Caco-2 (cell line): ENCODE data around the gene GHR. TPM values are rescaled to one million over a fixed set of nuclear protein-coding genes. Genes with fewer than 3 reads are reported as not detected.

Experiments
- BruUV-seq: library from RNA; stranded (reverse); fragments of 400-500 nt; replicated peaks from 2 replicates; lab custom pipeline; 2021; lab: Mats Ljungman, UMichigan
- CTCF ChIA-PET: fragments of 300-600 bp; sonication (Branson Sonifier 250); formaldehyde crosslinking; loops from one replicate; lab custom pipeline; 2022; ENCODE audit warnings: antibody characterized with exemption; lab: Charles Lee
- POLR2A ChIA-PET: fragments of 300-600 bp; sonication (Branson Sonifier 250); formaldehyde crosslinking; loops from one replicate; lab custom pipeline; 2022; ENCODE audit warnings: antibody characterized with exemption; lab: Charles Lee
- DNase-seq, 2 experiments: peaks; one replicate each; pipeline versions ENCODE4 v3.0.0 to v3.0.0-alpha.2; 2020 to 2022
- H3K27me3 ChIP-seq: replicated peaks from 2 replicates; pipeline ENCODE4 v1.6.0; 2011; ENCODE audit warnings: low read length; ENCODE audit not compliant: control insufficient read depth, insufficient read depth
- H3K36me3 ChIP-seq: 2 replicates; pipeline ENCODE4 v1.5.1; 2011; ENCODE audit warnings: low read length; ENCODE audit not compliant: control insufficient read depth, insufficient read depth
- H3K4me1 ChIP-seq: fragments of 250-450 bp; sonication (Bioruptor Pico); 2 replicates; pipeline ENCODE4 v1.5.1; 2020; ENCODE audit warnings: mild to moderate bottlenecking
- H3K4me3 ChIP-seq: 2 replicates; pipeline ENCODE4 v1.5.1; 2011; ENCODE audit warnings: low read depth, mild to moderate bottlenecking, control low read depth, low read length
- H3K9me3 ChIP-seq: fragments of 250-450 bp; sonication (Bioruptor Pico); 2 replicates; pipeline ENCODE4 v1.5.1; 2020; ENCODE audit warnings: mild to moderate bottlenecking, moderate library complexity
- H3K27ac Mint-ChIP-seq: one replicate; pipeline ENCODE4 v1.8.0; 2022; ENCODE audit warnings: mixed read lengths; ENCODE audit not compliant: unreplicated experiment
- H3K27me3 Mint-ChIP-seq: one replicate; pipeline ENCODE4 v1.8.0; 2022; ENCODE audit warnings: mixed read lengths; ENCODE audit not compliant: insufficient read depth, unreplicated experiment
- H3K36me3 Mint-ChIP-seq: one replicate; pipeline ENCODE4 v1.8.0; 2022; ENCODE audit warnings: mild to moderate bottlenecking, mixed read lengths; ENCODE audit not compliant: insufficient read depth, unreplicated experiment
- H3K4me1 Mint-ChIP-seq: one replicate; pipeline ENCODE4 v1.8.0; 2022; ENCODE audit warnings: low read depth, mixed read lengths; ENCODE audit not compliant: unreplicated experiment
- H3K4me3 Mint-ChIP-seq: one replicate; pipeline ENCODE4 v1.8.0; 2022; ENCODE audit warnings: mild to moderate bottlenecking, moderate library complexity, mixed read lengths; ENCODE audit not compliant: unreplicated experiment
- H3K9me3 Mint-ChIP-seq: one replicate; pipeline ENCODE4 v1.8.0; 2022; ENCODE audit warnings: mixed read lengths; ENCODE audit not compliant: unreplicated experiment
- CTCF ChIP-seq, 2 experiments: fragments of 200-600 bp in 1 of 2; IDR thresholded peaks; 1 replicate in 1 of 2; 2 replicates in 1 of 2; pipeline versions ENCODE4 v1.5.1 to v1.8.0; 2011 to 2022; ENCODE audit warnings: antibody characterized with exemption in 1 of 2, control low read depth in 1 of 2, inconsistent platforms in 1 of 2, low read depth in 1 of 2, low read length in 1 of 2, mild to moderate bottlenecking in 1 of 2, moderate library complexity in 1 of 2; ENCODE audit not compliant: insufficient read depth in 1 of 2, severe bottlenecking in 1 of 2, unreplicated experiment in 1 of 2
- intact Hi-C: fragments of 100-400 bp; cut with micrococcal nuclease; formaldehyde crosslinking; loops from one replicate; pipeline ENCODE4 v1.10.0; 2022; ENCODE audit not compliant: unreplicated experiment
- total RNA-seq: library from RNA; stranded (reverse); gene quantifications from 2 replicates; pipeline ENCODE4 v1.2.3, GENCODE V29; 2022

The GHR gene
- total RNA-seq, 1 experiment from 2014 or later = 0.54 TPM

- Mint-ChIP-seq H3K4me1 (peaks cover 8% of the 10 kb centered on the region), H3K27me3 (no peaks in the 10 kb centered on the region), H3K9me3 (no peaks in the 10 kb centered on the region), H3K4me3 (no peak overlapping the region), H3K36me3 (no peaks in the 10 kb centered on the region), H3K27ac (no peak overlapping the region)
- POLR2A ChIA-PET = no interaction called here
- no peaks in the 10 kb centered on the region for H3K9me3 ChIP-seq
- H3K36me3 ChIP-seq = no peaks in the 10 kb centered on the region
- intact Hi-C loops = loop anchor here (1.0 to 5.0 kb wide), 3 partner anchors 57 to 374 kb away; partner anchors contain the start of gene GHR
- peaks cover 20% of the 10 kb centered on the region; the same call in 1 of the 2 replicates for H3K4me1 ChIP-seq
- CTCF ChIA-PET = interaction anchor here (1.0 to 1.4 kb wide), 7 partner anchors 68 to 393 kb away, joined by 3 to 9 read pairs (median 4); partner anchors contain the start of gene GHR
- no peak for DNase-seq
- BruUV-seq = no TSS peak
- H3K27me3 ChIP-seq = no peaks in the 10 kb centered on the region
- TF ChIP-seq CTCF (IDR thresholded peaks at IDR 0.05; ENCODE audit: insufficient read depth in 1 of 2, low read depth in 1 of 2, low read length in 1 of 2, severe bottlenecking in 1 of 2, unreplicated experiment in 1 of 2) = no peak
- no peak overlapping the region for H3K4me3 ChIP-seq
These were observed 92.3 kb downstream of the GHR start for GRCh38 chr5:42515504-42515903.

- Mint-ChIP-seq H3K4me3 (no peak overlapping the region), H3K27ac (no peak overlapping the region), H3K36me3 (no peaks in the 10 kb centered on the region), H3K9me3 (no peaks in the 10 kb centered on the region), H3K27me3 (no peaks in the 10 kb centered on the region), H3K4me1 (peaks cover 8% of the 10 kb centered on the region)
- CTCF ChIA-PET = interaction anchor here (1.9 kb wide), 1 partner anchor 67 kb away, joined by 5 read pairs; no protein-coding TSS in a partner anchor
- TF ChIP-seq CTCF (IDR thresholded peaks at IDR 0.05; ENCODE audit: insufficient read depth in 1 of 2, low read depth in 1 of 2, low read length in 1 of 2, severe bottlenecking in 1 of 2, unreplicated experiment in 1 of 2) = no peak
- H3K9me3 ChIP-seq = no peaks in the 10 kb centered on the region
- H3K4me1 ChIP-seq = peaks cover 20% of the 10 kb centered on the region; the same call in 1 of the 2 replicates
- POLR2A ChIA-PET = no interaction called here
- intact Hi-C loops = loop anchor here (5.0 kb wide), 2 partner anchors 56 to 94 kb away; partner anchors contain the start of gene GHR
- H3K4me3 ChIP-seq = no peak overlapping the region
- no peak for DNase-seq
- H3K27me3 ChIP-seq = no peaks in the 10 kb centered on the region
- BruUV-seq = no TSS peak
- no peaks in the 10 kb centered on the region for H3K36me3 ChIP-seq
These were observed 93.2 kb downstream of the GHR start for GRCh38 chr5:42516282-42517042.

- H3K9me3 ChIP-seq = no peaks in the 10 kb centered on the region
- Mint-ChIP-seq H3K27ac (no peak overlapping the region), H3K4me3 (no peak overlapping the region), H3K4me1 (peaks cover 8% of the 10 kb centered on the region), H3K27me3 (no peaks in the 10 kb centered on the region), H3K36me3 (no peaks in the 10 kb centered on the region), H3K9me3 (no peaks in the 10 kb centered on the region)
- TF ChIP-seq CTCF (IDR thresholded peaks at IDR 0.05; ENCODE audit: insufficient read depth in 1 of 2, low read depth in 1 of 2, low read length in 1 of 2, severe bottlenecking in 1 of 2, unreplicated experiment in 1 of 2) = no peak
- no peak for DNase-seq
- no peaks in the 10 kb centered on the region for H3K36me3 ChIP-seq
- ChIA-PET POLR2A (no interaction called here), CTCF (interaction anchor here (1.9 kb wide), 1 partner anchor 66 kb away, joined by 5 read pairs; no protein-coding TSS in a partner anchor)
- intact Hi-C loops = loop anchor here (5.0 kb wide), 2 partner anchors 55 to 95 kb away; partner anchors contain the start of gene GHR
- H3K4me3 ChIP-seq = no peak overlapping the region
- no peaks in the 10 kb centered on the region for H3K27me3 ChIP-seq
- peaks cover 20% of the 10 kb centered on the region; the same call in 1 of the 2 replicates for H3K4me1 ChIP-seq
- BruUV-seq = no TSS peak
These were observed 93.9 kb downstream of the GHR start for GRCh38 chr5:42517164-42517563.
